HEK293 (cell line): ENCODE measurements around the gene PTX3.
A peak's percentile ranks its signal among the peaks of the same experiment; 100 is the strongest.

Experiments
- SCRT2 ChIP-seq: fragments of 450-650 bp; formaldehyde crosslinking; IDR thresholded peaks from 2 replicates; pipeline ENCODE4 v1.5.1; 2016; ENCODE audit warnings: missing biosample characterization, missing genetic modification characterization
- SETDB1 ChIP-seq: IDR thresholded peaks from one replicate; pipeline ENCODE4 v1.6.1; 2017; ENCODE audit warnings: mild to moderate bottlenecking, low read length, moderate library complexity, mixed read lengths; ENCODE audit not compliant: insufficient read length
- SP2 ChIP-seq: fragments of 450-650 bp; formaldehyde crosslinking; IDR thresholded peaks from 2 replicates; pipeline ENCODE4 v1.5.1; 2016; ENCODE audit warnings: missing biosample characterization, missing genetic modification characterization
- TCF7L2 ChIP-seq: IDR thresholded peaks from 2 replicates; pipeline ENCODE4 v1.6.1; 2011; ENCODE audit warnings: low read depth, mild to moderate bottlenecking, inconsistent platforms, low read length, moderate library complexity, borderline replicate concordance
- ZEB2 ChIP-seq: fragments of 450-650 bp; formaldehyde crosslinking; IDR thresholded peaks from 2 replicates; pipeline ENCODE4 v1.5.1; 2016; ENCODE audit warnings: missing biosample characterization, missing genetic modification characterization
- ZNF19 ChIP-seq: fragments of 450-650 bp; formaldehyde crosslinking; IDR thresholded peaks from 2 replicates; pipeline ENCODE4; 2016; ENCODE audit warnings: missing biosample characterization, missing genetic modification characterization, low read depth
- ZNF223 ChIP-seq: fragments of 450-650 bp; formaldehyde crosslinking; IDR thresholded peaks from 2 replicates; pipeline ENCODE4 v1.5.1; 2016; ENCODE audit warnings: missing biosample characterization, missing genetic modification characterization
- ZNF24 ChIP-seq: fragments of 450-650 bp; formaldehyde crosslinking; IDR thresholded peaks from 2 replicates; pipeline ENCODE4 v1.5.1; 2016; ENCODE audit warnings: missing biosample characterization, missing genetic modification characterization
- ZNF311 ChIP-seq: fragments of 450-650 bp; formaldehyde crosslinking; IDR thresholded peaks from 2 replicates; pipeline ENCODE4 v1.5.1; 2017; ENCODE audit warnings: missing biosample characterization, missing genetic modification characterization, borderline replicate concordance
- ZNF354C ChIP-seq: fragments of 450-650 bp; formaldehyde crosslinking; IDR thresholded peaks from 2 replicates; pipeline ENCODE4 v1.5.1; 2016; ENCODE audit warnings: missing biosample characterization, missing genetic modification characterization, low read depth, borderline replicate concordance
- ZNF366 ChIP-seq: fragments of 450-650 bp; formaldehyde crosslinking; conservative IDR thresholded peaks from 2 replicates; pipeline ENCODE4 v1.5.1; 2016; ENCODE audit warnings: missing biosample characterization, missing genetic modification characterization
- ZNF426 ChIP-seq: fragments of 450-650 bp; formaldehyde crosslinking; IDR thresholded peaks from 2 replicates; pipeline ENCODE4 v1.5.1; 2017; ENCODE audit warnings: missing biosample characterization, missing genetic modification characterization, mild to moderate bottlenecking, inconsistent platforms, moderate library complexity
- ZNF548 ChIP-seq: fragments of 450-650 bp; formaldehyde crosslinking; IDR thresholded peaks from 2 replicates; pipeline ENCODE4 v1.5.1; 2016; ENCODE audit warnings: missing biosample characterization, missing genetic modification characterization
- ZNF610 ChIP-seq: fragments of 450-650 bp; formaldehyde crosslinking; IDR thresholded peaks from 2 replicates; pipeline ENCODE4 v1.5.1; 2016; ENCODE audit warnings: missing biosample characterization, missing genetic modification characterization, borderline replicate concordance
- ZNF623 ChIP-seq: fragments of 450-650 bp; formaldehyde crosslinking; IDR thresholded peaks from 2 replicates; pipeline ENCODE4 v1.5.1; 2016; ENCODE audit warnings: missing biosample characterization, missing genetic modification characterization
- ZNF707 ChIP-seq: fragments of 450-650 bp; formaldehyde crosslinking; IDR thresholded peaks from 2 replicates; pipeline ENCODE4 v1.5.1; 2016; ENCODE audit warnings: missing biosample characterization, missing genetic modification characterization
- ZNF785 ChIP-seq: fragments of 450-650 bp; formaldehyde crosslinking; IDR thresholded peaks from 2 replicates; pipeline ENCODE4 v1.5.1; 2016; ENCODE audit warnings: missing biosample characterization, missing genetic modification characterization
- ZXDB ChIP-seq: fragments of 450-650 bp; formaldehyde crosslinking; IDR thresholded peaks from 2 replicates; pipeline ENCODE4 v1.5.1; 2016; ENCODE audit warnings: missing biosample characterization, missing genetic modification characterization
- TF ChIP-seq, protein P1 (sequence below): fragments of 450-650 bp; formaldehyde crosslinking; IDR thresholded peaks from 2 replicates; pipeline ENCODE4 v1.5.1; 2017; ENCODE audit warnings: missing biosample characterization, missing genetic modification characterization
- TF ChIP-seq, protein P2 (sequence below): fragments of 450-650 bp; formaldehyde crosslinking; IDR thresholded peaks from 2 replicates; pipeline ENCODE4 v1.5.1; 2016; ENCODE audit warnings: missing biosample characterization, missing genetic modification characterization
- TF ChIP-seq, protein P3 (sequence below): fragments of 450-650 bp; IDR thresholded peaks from 2 replicates; pipeline ENCODE4 v1.5.1; 2018; ENCODE audit warnings: missing biosample characterization, missing genetic modification characterization
- TF ChIP-seq, protein P4 (sequence below): fragments of 450-650 bp; formaldehyde crosslinking; IDR thresholded peaks from 2 replicates; pipeline ENCODE4 v1.5.1; 2016; ENCODE audit warnings: missing biosample characterization, missing genetic modification characterization
- TF ChIP-seq, protein P5 (sequence below): fragments of 450-650 bp; formaldehyde crosslinking; IDR thresholded peaks from 2 replicates; pipeline ENCODE4 v1.5.1; 2016; ENCODE audit warnings: missing biosample characterization, missing genetic modification characterization
- TF ChIP-seq, protein P6 (sequence below): fragments of 450-650 bp; formaldehyde crosslinking; IDR thresholded peaks from 2 replicates; pipeline ENCODE4 v1.5.1; 2017; ENCODE audit warnings: missing biosample characterization, missing genetic modification characterization
- TF ChIP-seq, protein P7 (sequence below): fragments of 450-650 bp; formaldehyde crosslinking; IDR thresholded peaks from 2 replicates; pipeline ENCODE4 v1.5.1; 2016; ENCODE audit warnings: missing biosample characterization, missing genetic modification characterization, borderline replicate concordance

PTX3 gene

DNA sequence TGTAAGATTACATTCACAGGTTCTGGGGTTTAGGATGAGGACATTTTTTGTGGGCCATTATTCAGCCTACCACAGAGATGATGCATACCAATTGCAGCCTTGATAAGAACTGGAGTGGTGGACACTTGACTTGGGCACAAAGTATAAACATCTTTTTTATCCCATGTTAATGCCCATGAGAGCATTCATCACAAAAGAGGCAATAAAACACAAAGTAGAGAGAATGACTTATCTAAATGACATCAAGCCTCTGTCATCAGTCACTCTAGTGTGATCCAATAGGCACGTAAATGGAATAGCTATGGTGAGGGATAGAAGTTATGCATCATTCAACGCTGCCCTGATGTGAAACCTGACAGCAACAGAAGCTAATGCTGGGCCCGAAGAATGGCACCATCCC is 40.8 kb downstream of the PTX3 start (continued):
- TF ChIP-seq, protein P1, sequence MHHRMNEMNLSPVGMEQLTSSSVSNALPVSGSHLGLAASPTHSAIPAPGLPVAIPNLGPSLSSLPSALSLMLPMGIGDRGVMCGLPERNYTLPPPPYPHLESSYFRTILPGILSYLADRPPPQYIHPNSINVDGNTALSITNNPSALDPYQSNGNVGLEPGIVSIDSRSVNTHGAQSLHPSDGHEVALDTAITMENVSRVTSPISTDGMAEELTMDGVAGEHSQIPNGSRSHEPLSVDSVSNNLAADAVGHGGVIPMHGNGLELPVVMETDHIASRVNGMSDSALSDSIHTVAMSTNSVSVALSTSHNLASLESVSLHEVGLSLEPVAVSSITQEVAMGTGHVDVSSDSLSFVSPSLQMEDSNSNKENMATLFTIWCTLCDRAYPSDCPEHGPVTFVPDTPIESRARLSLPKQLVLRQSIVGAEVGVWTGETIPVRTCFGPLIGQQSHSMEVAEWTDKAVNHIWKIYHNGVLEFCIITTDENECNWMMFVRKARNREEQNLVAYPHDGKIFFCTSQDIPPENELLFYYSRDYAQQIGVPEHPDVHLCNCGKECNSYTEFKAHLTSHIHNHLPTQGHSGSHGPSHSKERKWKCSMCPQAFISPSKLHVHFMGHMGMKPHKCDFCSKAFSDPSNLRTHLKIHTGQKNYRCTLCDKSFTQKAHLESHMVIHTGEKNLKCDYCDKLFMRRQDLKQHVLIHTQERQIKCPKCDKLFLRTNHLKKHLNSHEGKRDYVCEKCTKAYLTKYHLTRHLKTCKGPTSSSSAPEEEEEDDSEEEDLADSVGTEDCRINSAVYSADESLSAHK (tag by site-specific recombination), result no peak
- TF ChIP-seq, protein P2, sequence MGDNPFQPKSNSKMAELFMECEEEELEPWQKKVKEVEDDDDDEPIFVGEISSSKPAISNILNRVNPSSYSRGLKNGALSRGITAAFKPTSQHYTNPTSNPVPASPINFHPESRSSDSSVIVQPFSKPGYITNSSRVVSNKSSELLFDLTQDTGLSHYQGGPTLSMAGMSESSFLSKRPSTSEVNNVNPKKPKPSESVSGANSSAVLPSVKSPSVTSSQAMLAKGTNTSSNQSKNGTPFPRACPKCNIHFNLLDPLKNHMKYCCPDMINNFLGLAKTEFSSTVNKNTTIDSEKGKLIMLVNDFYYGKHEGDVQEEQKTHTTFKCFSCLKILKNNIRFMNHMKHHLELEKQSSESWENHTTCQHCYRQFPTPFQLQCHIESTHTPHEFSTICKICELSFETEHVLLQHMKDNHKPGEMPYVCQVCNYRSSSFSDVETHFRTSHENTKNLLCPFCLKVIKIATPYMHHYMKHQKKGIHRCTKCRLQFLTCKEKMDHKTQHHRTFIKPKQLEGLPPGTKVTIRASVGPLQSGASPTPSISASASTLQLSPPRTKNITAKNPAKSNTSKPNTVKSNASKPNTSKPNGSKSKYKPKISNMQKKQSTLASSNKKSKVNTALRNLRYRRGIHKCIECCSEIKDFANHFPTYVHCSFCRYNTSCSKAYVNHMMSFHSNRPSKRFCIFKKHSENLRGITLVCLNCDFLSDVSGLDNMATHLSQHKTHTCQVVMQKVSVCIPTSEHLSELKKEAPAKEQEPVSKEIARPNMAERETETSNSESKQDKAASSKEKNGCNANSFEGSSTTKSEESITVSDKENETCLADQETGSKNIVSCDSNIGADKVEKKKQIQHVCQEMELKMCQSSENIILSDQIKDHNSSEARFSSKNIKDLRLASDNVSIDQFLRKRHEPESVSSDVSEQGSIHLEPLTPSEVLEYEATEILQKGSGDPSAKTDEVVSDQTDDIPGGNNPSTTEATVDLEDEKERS (tag by site-specific recombination), result no peak
- no peak for TF ChIP-seq ZNF354C
- TF ChIP-seq ZNF623 (tag by site-specific recombination), result no peak
- TF ChIP-seq ZNF311, result no peak
- no peak for TF ChIP-seq ZNF785 (tag by site-specific recombination)
- TF ChIP-seq, protein P3, sequence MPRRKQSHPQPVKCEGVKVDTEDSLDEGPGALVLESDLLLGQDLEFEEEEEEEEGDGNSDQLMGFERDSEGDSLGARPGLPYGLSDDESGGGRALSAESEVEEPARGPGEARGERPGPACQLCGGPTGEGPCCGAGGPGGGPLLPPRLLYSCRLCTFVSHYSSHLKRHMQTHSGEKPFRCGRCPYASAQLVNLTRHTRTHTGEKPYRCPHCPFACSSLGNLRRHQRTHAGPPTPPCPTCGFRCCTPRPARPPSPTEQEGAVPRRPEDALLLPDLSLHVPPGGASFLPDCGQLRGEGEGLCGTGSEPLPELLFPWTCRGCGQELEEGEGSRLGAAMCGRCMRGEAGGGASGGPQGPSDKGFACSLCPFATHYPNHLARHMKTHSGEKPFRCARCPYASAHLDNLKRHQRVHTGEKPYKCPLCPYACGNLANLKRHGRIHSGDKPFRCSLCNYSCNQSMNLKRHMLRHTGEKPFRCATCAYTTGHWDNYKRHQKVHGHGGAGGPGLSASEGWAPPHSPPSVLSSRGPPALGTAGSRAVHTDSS (tag by site-specific recombination), result no peak
- peak; percentile 26; the same call in 1 of the 2 replicates for TF ChIP-seq SP2 (tag by site-specific recombination)
- TF ChIP-seq SETDB1, result no peak
- TF ChIP-seq, protein P4, sequence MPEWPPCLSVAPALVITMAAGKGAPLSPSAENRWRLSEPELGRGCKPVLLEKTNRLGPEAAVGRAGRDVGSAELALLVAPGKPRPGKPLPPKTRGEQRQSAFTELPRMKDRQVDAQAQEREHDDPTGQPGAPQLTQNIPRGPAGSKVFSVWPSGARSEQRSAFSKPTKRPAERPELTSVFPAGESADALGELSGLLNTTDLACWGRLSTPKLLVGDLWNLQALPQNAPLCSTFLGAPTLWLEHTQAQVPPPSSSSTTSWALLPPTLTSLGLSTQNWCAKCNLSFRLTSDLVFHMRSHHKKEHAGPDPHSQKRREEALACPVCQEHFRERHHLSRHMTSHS (tag by site-specific recombination), result peak; percentile 72
- peak; percentile 98 for TF ChIP-seq ZEB2
- TF ChIP-seq, protein P5, sequence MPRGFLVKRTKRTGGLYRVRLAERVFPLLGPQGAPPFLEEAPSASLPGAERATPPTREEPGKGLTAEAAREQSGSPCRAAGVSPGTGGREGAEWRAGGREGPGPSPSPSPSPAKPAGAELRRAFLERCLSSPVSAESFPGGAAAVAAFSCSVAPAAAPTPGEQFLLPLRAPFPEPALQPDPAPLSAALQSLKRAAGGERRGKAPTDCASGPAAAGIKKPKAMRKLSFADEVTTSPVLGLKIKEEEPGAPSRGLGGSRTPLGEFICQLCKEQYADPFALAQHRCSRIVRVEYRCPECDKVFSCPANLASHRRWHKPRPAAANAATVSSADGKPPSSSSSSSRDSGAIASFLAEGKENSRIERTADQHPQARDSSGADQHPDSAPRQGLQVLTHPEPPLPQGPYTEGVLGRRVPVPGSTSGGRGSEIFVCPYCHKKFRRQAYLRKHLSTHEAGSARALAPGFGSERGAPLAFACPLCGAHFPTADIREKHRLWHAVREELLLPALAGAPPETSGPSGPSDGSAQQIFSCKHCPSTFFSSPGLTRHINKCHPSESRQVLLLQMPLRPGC (tag by site-specific recombination), result peak; percentile 98
- TF ChIP-seq ZNF707 (tag by site-specific recombination), result no peak
- TF ChIP-seq, protein P6, sequence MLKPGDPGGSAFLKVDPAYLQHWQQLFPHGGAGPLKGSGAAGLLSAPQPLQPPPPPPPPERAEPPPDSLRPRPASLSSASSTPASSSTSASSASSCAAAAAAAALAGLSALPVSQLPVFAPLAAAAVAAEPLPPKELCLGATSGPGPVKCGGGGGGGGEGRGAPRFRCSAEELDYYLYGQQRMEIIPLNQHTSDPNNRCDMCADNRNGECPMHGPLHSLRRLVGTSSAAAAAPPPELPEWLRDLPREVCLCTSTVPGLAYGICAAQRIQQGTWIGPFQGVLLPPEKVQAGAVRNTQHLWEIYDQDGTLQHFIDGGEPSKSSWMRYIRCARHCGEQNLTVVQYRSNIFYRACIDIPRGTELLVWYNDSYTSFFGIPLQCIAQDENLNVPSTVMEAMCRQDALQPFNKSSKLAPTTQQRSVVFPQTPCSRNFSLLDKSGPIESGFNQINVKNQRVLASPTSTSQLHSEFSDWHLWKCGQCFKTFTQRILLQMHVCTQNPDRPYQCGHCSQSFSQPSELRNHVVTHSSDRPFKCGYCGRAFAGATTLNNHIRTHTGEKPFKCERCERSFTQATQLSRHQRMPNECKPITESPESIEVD (tag by site-specific recombination), result peak; percentile 65
- no peak for TF ChIP-seq ZNF19 (tag by site-specific recombination)
- no peak for TF ChIP-seq ZNF223 (tag by site-specific recombination)
- TF ChIP-seq ZNF610 (tag by site-specific recombination), result no peak
- no peak for TF ChIP-seq ZNF426
- TF ChIP-seq TCF7L2, result no peak
- TF ChIP-seq, protein P7, sequence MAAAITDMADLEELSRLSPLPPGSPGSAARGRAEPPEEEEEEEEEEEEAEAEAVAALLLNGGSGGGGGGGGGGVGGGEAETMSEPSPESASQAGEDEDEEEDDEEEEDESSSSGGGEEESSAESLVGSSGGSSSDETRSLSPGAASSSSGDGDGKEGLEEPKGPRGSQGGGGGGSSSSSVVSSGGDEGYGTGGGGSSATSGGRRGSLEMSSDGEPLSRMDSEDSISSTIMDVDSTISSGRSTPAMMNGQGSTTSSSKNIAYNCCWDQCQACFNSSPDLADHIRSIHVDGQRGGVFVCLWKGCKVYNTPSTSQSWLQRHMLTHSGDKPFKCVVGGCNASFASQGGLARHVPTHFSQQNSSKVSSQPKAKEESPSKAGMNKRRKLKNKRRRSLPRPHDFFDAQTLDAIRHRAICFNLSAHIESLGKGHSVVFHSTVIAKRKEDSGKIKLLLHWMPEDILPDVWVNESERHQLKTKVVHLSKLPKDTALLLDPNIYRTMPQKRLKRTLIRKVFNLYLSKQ, result no peak
- TF ChIP-seq SCRT2 (tag by site-specific recombination), result 0 out of 2 replicates have a peak, but pooled peaks have one; percentile 45
- TF ChIP-seq ZNF366 (tag by site-specific recombination), result peak; percentile 91
- peak; percentile 67; the same call in 1 of the 2 replicates for TF ChIP-seq ZXDB (tag by site-specific recombination)
- no peak for TF ChIP-seq ZNF548 (tag by site-specific recombination)
- TF ChIP-seq ZNF24, result peak; percentile 90
